OCI-LY1 (cell line): ENCODE measurements around the gene GBA2.

Experiments used
- H2AFZ ChIP-seq: fragments of 200-600 bp; sonication (generic), shearing (Covaris generic); 2 replicates; pipeline ENCODE4 v1.6.0; 2014; ENCODE audit warnings: antibody characterized with exemption, mild to moderate bottlenecking, low read length
- H3F3A ChIP-seq: fragments of 200-600 bp; sonication (generic), shearing (Covaris generic); 2 replicates; pipeline ENCODE4 v1.6.0; 2014; ENCODE audit warnings: mild to moderate bottlenecking, antibody characterized with exemption, low read length, moderate library complexity; ENCODE audit not compliant: insufficient read depth
- H3K27ac ChIP-seq: fragments of 200-600 bp; sonication (generic); 2 replicates; pipeline ENCODE4 v1.5.1; 2014; ENCODE audit warnings: low read length, mixed run types, mild to moderate bottlenecking, low read depth; ENCODE audit not compliant: poor library complexity, severe bottlenecking
- H3K27me3 ChIP-seq: fragments of 200-600 bp; sonication (generic); 2 replicates; pipeline ENCODE4 v1.6.0; 2014; ENCODE audit warnings: antibody characterized with exemption, mild to moderate bottlenecking, low read length, moderate library complexity; ENCODE audit not compliant: insufficient read depth
- H3K36me3 ChIP-seq: fragments of 200-600 bp; sonication (generic); 2 replicates; pipeline ENCODE4 v1.6.1; 2014; ENCODE audit warnings: mild to moderate bottlenecking, antibody characterized with exemption, low read length, moderate library complexity, mixed read lengths; ENCODE audit not compliant: insufficient read depth
- H3K4me1 ChIP-seq: fragments of 200-600 bp; sonication (generic); 2 replicates; pipeline ENCODE4 v1.5.1; 2014; ENCODE audit warnings: mild to moderate bottlenecking, low read length, moderate library complexity; ENCODE audit not compliant: insufficient read depth, severe bottlenecking
- H3K4me2 ChIP-seq: fragments of 200-600 bp; sonication (generic), shearing (Covaris generic); 2 replicates; pipeline ENCODE4 v1.6.1; 2014; ENCODE audit warnings: low read length
- H3K4me3 ChIP-seq: fragments of 200-600 bp; sonication (generic); 2 replicates; pipeline ENCODE4 v1.5.1; 2014; ENCODE audit warnings: low read length, low read depth, mild to moderate bottlenecking, mixed read lengths; ENCODE audit not compliant: poor library complexity, severe bottlenecking
- H3K79me2 ChIP-seq: fragments of 200-600 bp; shearing (Covaris generic); 2 replicates; pipeline ENCODE4 v1.6.1; 2016; ENCODE audit warnings: mixed run types, low read length, mixed read lengths; ENCODE audit not compliant: insufficient read depth
- H3K9ac ChIP-seq: fragments of 200-600 bp; sonication (generic), shearing (Covaris generic); 2 replicates; pipeline ENCODE4 v1.6.1; 2014; ENCODE audit warnings: mild to moderate bottlenecking, low read length, mixed read lengths
- H3K9me2 ChIP-seq: fragments of 200-600 bp; sonication (generic), shearing (Covaris generic); 2 replicates; pipeline ENCODE4 v1.6.1; 2014; ENCODE audit warnings: low read depth, mild to moderate bottlenecking, low read length, mixed read lengths
- H3K9me3 ChIP-seq: fragments of 200-600 bp; shearing (Covaris generic); 2 replicates; pipeline ENCODE4 v1.6.1; 2014; ENCODE audit warnings: low read length, mixed read lengths
- H4K20me1 ChIP-seq: fragments of 200-600 bp; sonication (generic), shearing (Covaris generic); 2 replicates; pipeline ENCODE4 v1.6.0; 2016; ENCODE audit warnings: mild to moderate bottlenecking, low read length; ENCODE audit not compliant: insufficient read depth
- CTCF ChIP-seq: fragments of 200-600 bp; sonication (generic), shearing (Covaris generic); IDR thresholded peaks from 2 replicates; pipeline ENCODE4 v1.5.1; 2017; ENCODE audit warnings: mild to moderate bottlenecking, antibody characterized with exemption, low read length, moderate library complexity, mixed read lengths
- EZH2 ChIP-seq: fragments of 200-600 bp; sonication (generic), shearing (Covaris generic); IDR thresholded peaks from 2 replicates; pipeline ENCODE4 v1.8.0; 2017; ENCODE audit warnings: borderline replicate concordance, mixed run types, mild to moderate bottlenecking, antibody characterized with exemption, low read length, moderate library complexity, mixed read lengths

GBA2 gene

GRCh38 chr9:35793461-35793860, 44.4 kb upstream of the GBA2 start:
- H3F3A ChIP-seq = no peaks in the 10 kb centered on the region
- no peak overlapping the region for H3K27ac ChIP-seq
- H3K4me1 ChIP-seq = no peaks in the 10 kb centered on the region
- H3K36me3 ChIP-seq = peaks cover 4% of the 10 kb centered on the region; the same call in 1 of the 2 replicates
- H3K9ac ChIP-seq = no peak overlapping the region
- no peak for TF ChIP-seq EZH2
- TF ChIP-seq CTCF = no peak
- no peaks in the 10 kb centered on the region for H3K79me2 ChIP-seq
- no peak overlapping the region for H3K4me2 ChIP-seq
- H3K9me2 ChIP-seq = no peaks in the 10 kb centered on the region
- no peaks in the 10 kb centered on the region for H3K27me3 ChIP-seq
- no peaks in the 10 kb centered on the region for H3K9me3 ChIP-seq
- no peak overlapping the region for H3K4me3 ChIP-seq
- H4K20me1 ChIP-seq = no peaks in the 10 kb centered on the region
- no peak overlapping the region for H2AFZ ChIP-seq

GRCh38 chr9:35792826-35793225, 43.8 kb upstream of the GBA2 start:
- Histone ChIP-seq H3K9ac (no peak overlapping the region), H3K36me3 (peaks cover 4% of the 10 kb centered on the region; the same call in 1 of the 2 replicates), H2AFZ (no peak overlapping the region), H3F3A (no peaks in the 10 kb centered on the region), H3K27me3 (no peaks in the 10 kb centered on the region), H3K9me3 (no peaks in the 10 kb centered on the region), H3K4me1 (no peaks in the 10 kb centered on the region), H3K9me2 (no peaks in the 10 kb centered on the region), H3K27ac (no peak overlapping the region), H4K20me1 (no peaks in the 10 kb centered on the region), H3K79me2 (no peaks in the 10 kb centered on the region), H3K4me2 (no peak overlapping the region), H3K4me3 (no peak overlapping the region)
- TF ChIP-seq CTCF (no peak), EZH2 (no peak)

GRCh38 chr9:35792024-35792813, 43.2 kb upstream of the GBA2 start:
- Histone ChIP-seq H3K4me1 (no peaks in the 10 kb centered on the region), H3K4me3 (no peak overlapping the region), H4K20me1 (no peaks in the 10 kb centered on the region), H2AFZ (no peak overlapping the region), H3F3A (no peaks in the 10 kb centered on the region), H3K4me2 (no peak overlapping the region), H3K27me3 (no peaks in the 10 kb centered on the region), H3K79me2 (no peaks in the 10 kb centered on the region), H3K27ac (no peak overlapping the region), H3K36me3 (peaks cover 4% of the 10 kb centered on the region; the same call in 1 of the 2 replicates), H3K9me2 (no peaks in the 10 kb centered on the region), H3K9me3 (no peaks in the 10 kb centered on the region), H3K9ac (no peak overlapping the region)
- no peak for TF ChIP-seq CTCF
- no peak for TF ChIP-seq EZH2
